ENCODE data around the gene DZIP1.

- TF ChIP-seq CTCF (IDR thresholded peaks at IDR 0.05; ENCODE audit: low read depth, low read length), result no peak
- TF ChIP-seq EZH2phosphoT487 (IDR thresholded peaks at IDR 0.05; ENCODE audit: low read depth), result no peak
Observed at GRCh38 chr13:95605448-95606125, 38.9 kb downstream of the DZIP1 start.
